ENCODE data around the gene XYLB.

DNA sequence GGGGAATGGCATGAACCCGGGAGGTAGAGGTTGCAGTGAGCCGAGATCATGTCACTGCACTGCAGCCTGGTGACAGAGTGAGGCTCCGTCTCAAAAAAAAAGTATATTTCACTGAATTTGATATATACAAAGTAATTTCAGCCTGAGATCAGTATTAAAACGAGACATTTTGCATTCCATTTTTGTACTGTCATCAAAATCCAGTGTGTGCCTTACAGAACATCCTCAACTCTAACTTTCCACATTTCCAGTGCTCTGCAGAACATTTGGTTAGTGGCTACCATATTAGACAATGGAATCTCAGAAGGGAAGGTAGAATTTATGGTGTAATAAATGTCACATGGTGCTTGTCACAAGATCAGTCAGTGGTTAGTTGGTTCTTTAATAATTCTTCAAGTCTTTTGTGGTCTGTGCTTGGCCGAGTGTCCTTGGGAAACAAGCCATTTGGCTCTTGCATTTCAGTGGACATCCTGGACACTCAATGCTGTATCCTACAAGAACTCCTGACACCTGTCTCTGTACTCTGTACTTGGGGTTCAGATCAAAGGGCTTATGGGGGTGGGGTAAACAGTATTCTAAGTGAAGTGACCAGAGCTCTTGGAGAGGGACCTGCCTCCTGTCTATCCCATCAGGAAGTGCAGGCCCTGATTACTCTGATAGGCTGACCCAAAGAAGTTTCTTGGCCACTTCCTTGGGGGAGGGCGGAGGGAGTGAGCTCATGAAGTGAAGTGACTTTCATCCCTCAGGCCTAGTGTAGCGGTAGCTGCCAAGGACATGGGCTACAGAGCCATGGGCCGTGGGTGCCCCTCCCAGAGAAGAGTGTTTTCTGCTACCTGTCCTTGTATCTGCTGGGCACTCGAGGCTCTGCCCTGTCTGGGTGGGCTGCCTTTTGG, 110.8 kb downstream of the XYLB start:
- no peak for TF ChIP-seq CTCF (conservative IDR thresholded peaks at IDR 0.05; ENCODE audit: low read length)
- no peak for TF ChIP-seq EZH2phosphoT487 (IDR thresholded peaks at IDR 0.05; ENCODE audit: borderline replicate concordance, low read depth, low read length)

Measured in OCI-LY7 (cell line).